Ovary (tissue), 9 donors: ENCODE results near the gene WWTR1. TPM values are rescaled to one million over a fixed set of nuclear protein-coding genes. Genes with fewer than 3 reads are reported as not detected.

Experiments
- DNase-seq, 5 donors: peaks; one replicate each; pipeline ENCODE4 v3.0.0-alpha.2; 2019 to 2020
- H3K27ac ChIP-seq, 2 donors: fragments of 200-600 bp; one replicate each; pipeline versions ENCODE4 v1.5.1 to v1.8.0; 2019 to 2022
- H3K27me3 ChIP-seq: fragments of 200-600 bp; one replicate; pipeline ENCODE4 v1.8.0; 2022
- H3K36me3 ChIP-seq: fragments of 200-600 bp; sonication (generic); one replicate; pipeline ENCODE4 v1.5.1; 2019
- H3K4me1 ChIP-seq: one replicate; pipeline ENCODE4 v1.8.1; 2013; ENCODE audit warnings: mild to moderate bottlenecking, moderate library complexity; ENCODE audit not compliant: insufficient read depth
- H3K4me3 ChIP-seq: fragments of 200-600 bp; sonication (generic); one replicate; pipeline ENCODE4 v1.5.1; 2017
- H3K9me3 ChIP-seq, 2 donors: fragments of 200-600 bp in 1 of 2; sonication (generic) in 1 of 2; one replicate each; pipeline versions ENCODE4 v1.5.1 to v1.8.1; 2013 to 2019; ENCODE audit warnings: mild to moderate bottlenecking in 1 of 2, moderate library complexity in 1 of 2
- EP300 ChIP-seq: sonication (generic); formaldehyde crosslinking; IDR thresholded peaks from one replicate; pipeline ENCODE4 v1.6.1; 2017; ENCODE audit warnings: antibody characterized with exemption
- POLR2A ChIP-seq: fragments of 450-650 bp; IDR thresholded peaks from one replicate; pipeline ENCODE4 v1.6.1; 2017; ENCODE audit warnings: antibody characterized with exemption, mild to moderate bottlenecking, moderate library complexity
- WGBS, 3 donors: extraction: QIAGEN DNeasy Blood & Tissue Kit in 1 of 3; methylation state at CpG; one replicate each; pipeline versions ENCODE4 v1.1.5 to v1.1.7; 2013 to 2017; 5-methylcytosine and 5-hydroxymethylcytosine counted together
- intact Hi-C, 4 donors: fragments of 100-400 bp; cut with DNase I; formaldehyde crosslinking; loops; one replicate each; pipeline versions ENCODE4 v1.11.0 to v1.15.1; 2022 to 2023
- polyA plus RNA-seq, 2 donors: library from polyadenylated mRNA; stranded (reverse); fragments of 200-250 nt in 1 of 2; fragments of 350-450 nt in 1 of 2; fragmentation: Illumina TruSeq in 1 of 2; extraction: RNeasy Lipid Tissue Mini Kit (QIAGEN cat#74804) in 1 of 2; gene quantifications; one replicate each; pipeline ENCODE4 v1.2.3, GENCODE V29; 2013 to 2014
- total RNA-seq, 7 donors: library from RNA; depleted of rRNA in 2 of 7; stranded (reverse); fragments of >200 nt in 2 of 7; fragmentation: NEBNext Ultra II Directional in 3 of 7; extraction: Animal tissue kit (Norgen Biotek cat#: 25700) in 3 of 7; gene quantifications; one replicate each; pipeline versions ENCODE4 v1.1.0 to v1.2.4, GENCODE V29; 2016 to 2023
- TF ChIP-seq, protein P1 (sequence below), 3 donors: fragments of 450-650 bp in 2 of 3; fragments of 200-600 bp in 1 of 3; IDR thresholded peaks; one replicate each; pipeline versions ENCODE4 v1.5.1 to v1.8.0; 2016 to 2022; ENCODE audit warnings: antibody characterized with exemption in 3 of 3, mild to moderate bottlenecking in 1 of 3
- donor health status: DM: no; HTN: no; CAD: no; lungs with moderate emphysema.
- donor health status: DM: no; HTN: no; CAD: no.
- donor health status: Bipolar disorder and iron deficiency.
- donor health status: DM: yes; HTN: yes; CAD: no.
- donor health status: DM: no; HTN: no; CAD: no.
- donor health status: DM: yes; HTN: yes; CAD: no.

WWTR1 gene
- total and polyA plus RNA-seq, 9 donors = 65.4 to 160 (median 96.4) TPM

DNA sequence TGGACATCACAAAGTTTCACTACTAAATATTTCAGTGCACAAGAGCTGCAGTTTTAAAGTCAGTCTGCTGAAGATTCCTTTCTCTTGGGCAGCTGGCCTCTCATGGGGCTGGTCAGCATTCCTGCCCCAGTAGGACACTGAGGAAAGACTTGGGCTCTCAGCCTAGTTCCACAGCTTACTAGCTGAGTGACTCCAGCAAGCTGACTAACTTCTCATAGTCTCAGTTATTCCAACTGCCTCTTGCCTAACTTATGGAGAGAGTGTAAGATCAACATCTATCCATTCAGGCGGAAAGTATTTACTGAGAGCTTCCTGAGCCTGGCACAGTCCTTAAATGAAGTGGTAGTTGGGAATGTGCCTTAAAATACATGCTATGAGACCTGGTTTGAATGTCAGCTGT is 156.3 kb downstream of the WWTR1 start:
- intact Hi-C loops = no loop called here
- H3K27ac ChIP-seq = no peak overlapping the region
- H3K36me3 ChIP-seq = no peaks in the 10 kb centered on the region
- no peak overlapping the region for H3K4me3 ChIP-seq
- no peaks in the 10 kb centered on the region for H3K4me1 ChIP-seq
- WGBS, 3 donors = 61 to 95% (median 94%) methylated on average over 1 of the region's 1 CpG
- no peaks in the 10 kb centered on the region for H3K9me3 ChIP-seq
- H3K27me3 ChIP-seq = no peaks in the 10 kb centered on the region
- DNase-seq = no peak
- no peak for TF ChIP-seq EP300
- TF ChIP-seq POLR2A = no peak
- TF ChIP-seq, protein P1, sequence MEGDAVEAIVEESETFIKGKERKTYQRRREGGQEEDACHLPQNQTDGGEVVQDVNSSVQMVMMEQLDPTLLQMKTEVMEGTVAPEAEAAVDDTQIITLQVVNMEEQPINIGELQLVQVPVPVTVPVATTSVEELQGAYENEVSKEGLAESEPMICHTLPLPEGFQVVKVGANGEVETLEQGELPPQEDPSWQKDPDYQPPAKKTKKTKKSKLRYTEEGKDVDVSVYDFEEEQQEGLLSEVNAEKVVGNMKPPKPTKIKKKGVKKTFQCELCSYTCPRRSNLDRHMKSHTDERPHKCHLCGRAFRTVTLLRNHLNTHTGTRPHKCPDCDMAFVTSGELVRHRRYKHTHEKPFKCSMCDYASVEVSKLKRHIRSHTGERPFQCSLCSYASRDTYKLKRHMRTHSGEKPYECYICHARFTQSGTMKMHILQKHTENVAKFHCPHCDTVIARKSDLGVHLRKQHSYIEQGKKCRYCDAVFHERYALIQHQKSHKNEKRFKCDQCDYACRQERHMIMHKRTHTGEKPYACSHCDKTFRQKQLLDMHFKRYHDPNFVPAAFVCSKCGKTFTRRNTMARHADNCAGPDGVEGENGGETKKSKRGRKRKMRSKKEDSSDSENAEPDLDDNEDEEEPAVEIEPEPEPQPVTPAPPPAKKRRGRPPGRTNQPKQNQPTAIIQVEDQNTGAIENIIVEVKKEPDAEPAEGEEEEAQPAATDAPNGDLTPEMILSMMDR (IDR thresholded peaks at IDR 0.05) = no peak

GRCh38 chr3:149497966-149498670 is 159.7 kb downstream of the WWTR1 start:
- H3K9me3 ChIP-seq = no peaks in the 10 kb centered on the region
- TF ChIP-seq, protein P1 (IDR thresholded peaks at IDR 0.05) = no peak
- TF ChIP-seq EP300 (no peak), POLR2A (no peak)
- no peaks in the 10 kb centered on the region for H3K36me3 ChIP-seq
- no peak overlapping the region for H3K4me3 ChIP-seq
- no peak for DNase-seq
- H3K27me3 ChIP-seq = no peaks in the 10 kb centered on the region
- WGBS, 3 donors = 63 to 79% (median 78%) methylated on average over 4 of the region's 4 CpGs
- no peak overlapping the region for H3K27ac ChIP-seq
- intact Hi-C loops = loop anchor here in 1 of 4 donors (10.0 kb wide), 2 partner anchors 143 to 307 kb away; no protein-coding TSS in a partner anchor
- H3K4me1 ChIP-seq = no peaks in the 10 kb centered on the region

DNA sequence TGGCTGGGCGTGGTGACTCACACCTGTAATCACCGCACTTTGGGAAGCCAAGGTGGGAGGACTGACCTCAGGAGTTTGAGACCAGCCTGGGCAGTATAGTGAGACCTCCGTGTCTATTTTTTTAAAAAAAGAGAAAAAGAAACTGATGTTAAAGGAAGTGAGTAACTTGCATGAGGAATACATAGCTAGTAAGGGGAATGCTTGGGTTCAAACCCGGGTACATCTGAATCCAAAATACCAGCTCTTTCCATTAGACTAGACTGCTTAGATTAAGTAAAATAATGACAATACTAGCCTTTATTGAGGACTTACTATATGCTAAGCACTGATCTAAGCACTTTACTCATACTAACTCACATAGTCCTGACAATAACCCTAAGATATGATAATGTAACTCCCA is 160.9 kb downstream of the WWTR1 start:
- H3K27ac ChIP-seq = no peak overlapping the region
- no peaks in the 10 kb centered on the region for H3K36me3 ChIP-seq
- TF ChIP-seq EP300 (no peak), POLR2A (no peak)
- TF ChIP-seq, protein P1 (IDR thresholded peaks at IDR 0.05) = no peak
- no peak for DNase-seq
- H3K4me3 ChIP-seq = no peak overlapping the region
- no peaks in the 10 kb centered on the region for H3K27me3 ChIP-seq
- H3K4me1 ChIP-seq = no peaks in the 10 kb centered on the region
- no peaks in the 10 kb centered on the region for H3K9me3 ChIP-seq
- intact Hi-C loops = loop anchor here in 1 of 4 donors (10.0 kb wide), 2 partner anchors 142 to 308 kb away; no protein-coding TSS in a partner anchor
- 91 to 94% (median 91%) methylated on average over 4 of the region's 4 CpGs for WGBS, 3 donors

DNA sequence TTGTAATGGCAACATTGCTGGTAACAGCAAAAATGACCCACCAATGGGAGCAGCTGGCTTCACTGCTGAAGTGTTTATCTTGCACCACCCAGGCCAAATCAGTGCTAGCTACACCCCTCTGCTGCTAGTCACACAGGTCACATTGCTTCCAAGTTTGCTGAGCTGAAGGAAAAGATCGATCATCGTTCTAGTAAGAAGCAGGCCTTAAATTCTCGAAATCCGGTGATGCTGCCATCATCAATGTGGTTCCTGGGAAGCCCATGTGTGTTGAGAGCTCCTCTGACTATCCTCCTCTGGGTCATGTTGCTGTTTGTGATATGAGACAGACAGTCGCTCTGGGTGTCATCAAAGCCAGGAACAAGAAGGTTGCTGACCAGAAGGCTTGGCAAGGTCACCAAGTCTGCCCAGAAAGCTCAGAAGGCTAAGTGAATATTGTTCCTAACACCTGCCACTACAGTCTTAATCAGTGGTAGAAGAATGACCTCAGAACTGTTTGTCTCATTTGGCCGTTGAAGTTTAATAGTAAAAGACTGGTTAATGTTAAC is 162.2 kb downstream of the WWTR1 start:
- H3K4me3 ChIP-seq = no peak overlapping the region
- H3K27ac ChIP-seq = no peak overlapping the region
- no peaks in the 10 kb centered on the region for H3K27me3 ChIP-seq
- DNase-seq = no peak
- H3K36me3 ChIP-seq = no peaks in the 10 kb centered on the region
- no peaks in the 10 kb centered on the region for H3K9me3 ChIP-seq
- no peak for TF ChIP-seq EP300
- no peak for TF ChIP-seq POLR2A
- TF ChIP-seq, protein P1 (IDR thresholded peaks at IDR 0.05) = no peak
- intact Hi-C loops = loop anchor here in 1 of 4 donors (10.0 kb wide), 2 partner anchors 141 to 309 kb away; no protein-coding TSS in a partner anchor
- 86 to 87% (median 86%) methylated on average over 6 of the region's 6 CpGs for WGBS, 3 donors
- H3K4me1 ChIP-seq = no peaks in the 10 kb centered on the region
